Upper lobe of left lung (tissue), 6 donors: ENCODE data around the gene DLEC1. TPM values are rescaled to one million over a fixed set of nuclear protein-coding genes. Genes with fewer than 3 reads are reported as not detected.

Experiments used
- ATAC-seq, 2 donors: fragments of 200-7000 bp; cut with Tn5 transposase; one replicate each; pipeline ENCODE4 v1.9.1; 2022; ENCODE audit warnings: mild to moderate bottlenecking in 2 of 2, moderate library complexity in 2 of 2; ENCODE audit not compliant: low FRiP score in 2 of 2
- DNase-seq, 2 donors: peaks; one replicate each; pipeline ENCODE4 v3.0.0-alpha.2; 2019 to 2020
- H3K27ac ChIP-seq, 4 donors: fragments of 200-600 bp; sonication (generic); one replicate each; pipeline ENCODE4 v1.5.1; 2016 to 2019
- H3K27me3 ChIP-seq, 4 donors: fragments of 200-600 bp; sonication (generic); one replicate each; pipeline ENCODE4 v1.5.1; 2017 to 2019
- H3K36me3 ChIP-seq, 4 donors: fragments of 200-600 bp; sonication (generic); one replicate each; pipeline ENCODE4 v1.5.1; 2016 to 2019
- H3K4me1 ChIP-seq, 4 donors: fragments of 200-600 bp; sonication (generic); one replicate each; pipeline ENCODE4 v1.5.1; 2018 to 2019
- H3K4me3 ChIP-seq, 4 donors: fragments of 200-600 bp; sonication (generic); one replicate each; pipeline ENCODE4 v1.5.1; 2017 to 2019; ENCODE audit warnings: mild to moderate bottlenecking in 2 of 4, moderate library complexity in 1 of 4
- H3K9me3 ChIP-seq, 4 donors: fragments of 200-600 bp; sonication (generic); one replicate each; pipeline ENCODE4 v1.5.1; 2018 to 2019
- EP300 ChIP-seq, 4 donors: sonication (generic); formaldehyde crosslinking; IDR thresholded peaks; one replicate each; pipeline ENCODE4 v1.5.1; 2017; ENCODE audit warnings: antibody characterized with exemption in 4 of 4, control low read depth in 2 of 4
- POLR2A ChIP-seq, 4 donors: fragments of 450-650 bp; IDR thresholded peaks; one replicate each; pipeline ENCODE4 v1.5.1; 2016 to 2017; ENCODE audit warnings: antibody characterized with exemption in 4 of 4, mild to moderate bottlenecking in 2 of 4
- POLR2AphosphoS5 ChIP-seq, 2 donors: sonication (generic); formaldehyde crosslinking; IDR thresholded peaks; one replicate each; pipeline ENCODE4 v1.5.1; 2017; ENCODE audit warnings: antibody characterized with exemption in 2 of 2
- WGBS, 2 donors: methylation state at CpG; one replicate each; pipeline ENCODE4 v1.1.5; 2017 to 2018; 5-methylcytosine and 5-hydroxymethylcytosine counted together
- total RNA-seq, 6 donors: library from RNA; depleted of rRNA in 4 of 6; stranded (reverse); fragments of >200 nt in 4 of 6; gene quantifications; one replicate each; pipeline versions ENCODE4 v1.1.0 to v1.2.1, GENCODE V29; 2016 to 2021
- TF ChIP-seq, protein P1 (sequence below), 6 experiments: fragments of 450-650 bp in 4 of 6; fragments of 200-600 bp in 2 of 6; sonication (generic) in 2 of 6; IDR thresholded peaks; one replicate each; pipeline ENCODE4 v1.5.1; 2016 to 2019; ENCODE audit warnings: antibody characterized with exemption in 6 of 6
- donor health status: DM: no; HTN: no; CAD: no; lungs with moderate emphysema.
- donor health status: DM: no; HTN: yes; CAD: no; lungs with severe emphysema.

The DLEC1 gene
- total RNA-seq, 6 donors from 2014 or later = 2.3 to 34.8 (median 14.3) TPM

DNA sequence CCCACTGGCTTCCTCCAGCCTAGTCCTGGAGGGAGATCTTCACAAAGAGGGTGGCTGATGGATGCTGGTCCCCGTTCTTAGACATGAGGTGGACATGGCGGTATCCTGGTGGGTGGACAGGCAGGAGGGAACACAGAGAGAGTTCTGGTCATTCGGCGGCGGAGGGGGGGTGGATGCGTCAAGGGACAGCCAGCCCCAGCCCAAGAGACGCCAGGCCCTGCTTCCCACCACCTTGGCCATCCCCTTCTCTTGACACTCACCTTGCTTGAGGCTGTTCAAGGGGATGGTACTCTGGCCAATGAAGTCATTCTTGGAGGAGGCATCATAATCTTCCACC is 31.3 kb upstream of the DLEC1 start:
- no peak for DNase-seq
- peaks cover 2 to 61% (median 41%) of the 10 kb centered on the region in 4 donors for H3K36me3 ChIP-seq
- WGBS, 2 donors = 95 to 100% methylated on average over 4 to 7 of the region's 7 CpGs

DNA sequence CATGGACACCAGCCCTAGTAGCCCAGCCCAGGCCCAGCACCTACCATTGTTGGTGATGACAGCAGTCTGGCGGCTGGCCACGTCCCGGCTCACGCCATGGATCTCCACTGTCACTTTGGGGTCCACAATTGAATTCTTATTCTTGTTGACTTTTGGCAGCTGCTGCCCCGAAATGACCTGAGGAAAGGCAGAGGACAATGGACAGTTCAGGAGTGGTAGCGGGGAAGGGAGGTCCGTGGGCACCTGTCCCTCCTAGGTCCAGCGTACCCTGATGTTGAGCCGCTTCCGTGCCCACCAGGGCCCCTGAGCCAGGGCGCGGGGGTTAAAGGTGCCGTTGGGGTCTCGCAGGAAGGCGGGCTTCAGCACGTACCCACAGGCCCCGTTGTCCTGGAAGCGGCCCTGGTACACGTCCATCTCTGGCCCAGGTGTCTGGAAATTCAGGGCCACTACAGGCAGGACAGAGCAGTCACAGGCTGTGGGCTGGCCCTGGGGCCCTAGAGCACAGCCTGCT is 30.8 kb upstream of the DLEC1 start:
- H3K36me3 ChIP-seq = peaks cover 2 to 63% (median 40%) of the 10 kb centered on the region in 4 donors

More for the DNA sequence above, 31.3 kb upstream of the DLEC1 start:
- no peak overlapping the region for H3K4me3 ChIP-seq
- no peak for ATAC-seq
- H3K4me1 ChIP-seq = peaks cover 3 to 15% (median 8%) of the 10 kb centered on the region in 4 donors
- H3K9me3 ChIP-seq = no peaks in the 10 kb centered on the region
- H3K27ac ChIP-seq = no peak overlapping the region
- no peak for TF ChIP-seq POLR2AphosphoS5 (IDR thresholded peaks at IDR 0.05)
- TF ChIP-seq, protein P1, sequence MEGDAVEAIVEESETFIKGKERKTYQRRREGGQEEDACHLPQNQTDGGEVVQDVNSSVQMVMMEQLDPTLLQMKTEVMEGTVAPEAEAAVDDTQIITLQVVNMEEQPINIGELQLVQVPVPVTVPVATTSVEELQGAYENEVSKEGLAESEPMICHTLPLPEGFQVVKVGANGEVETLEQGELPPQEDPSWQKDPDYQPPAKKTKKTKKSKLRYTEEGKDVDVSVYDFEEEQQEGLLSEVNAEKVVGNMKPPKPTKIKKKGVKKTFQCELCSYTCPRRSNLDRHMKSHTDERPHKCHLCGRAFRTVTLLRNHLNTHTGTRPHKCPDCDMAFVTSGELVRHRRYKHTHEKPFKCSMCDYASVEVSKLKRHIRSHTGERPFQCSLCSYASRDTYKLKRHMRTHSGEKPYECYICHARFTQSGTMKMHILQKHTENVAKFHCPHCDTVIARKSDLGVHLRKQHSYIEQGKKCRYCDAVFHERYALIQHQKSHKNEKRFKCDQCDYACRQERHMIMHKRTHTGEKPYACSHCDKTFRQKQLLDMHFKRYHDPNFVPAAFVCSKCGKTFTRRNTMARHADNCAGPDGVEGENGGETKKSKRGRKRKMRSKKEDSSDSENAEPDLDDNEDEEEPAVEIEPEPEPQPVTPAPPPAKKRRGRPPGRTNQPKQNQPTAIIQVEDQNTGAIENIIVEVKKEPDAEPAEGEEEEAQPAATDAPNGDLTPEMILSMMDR (IDR thresholded peaks at IDR 0.05) = no peak
- TF ChIP-seq EP300 (IDR thresholded peaks at IDR 0.05) = no peak
- no peak for TF ChIP-seq POLR2A (IDR thresholded peaks at IDR 0.05)
- no peaks in the 10 kb centered on the region for H3K27me3 ChIP-seq

DNA sequence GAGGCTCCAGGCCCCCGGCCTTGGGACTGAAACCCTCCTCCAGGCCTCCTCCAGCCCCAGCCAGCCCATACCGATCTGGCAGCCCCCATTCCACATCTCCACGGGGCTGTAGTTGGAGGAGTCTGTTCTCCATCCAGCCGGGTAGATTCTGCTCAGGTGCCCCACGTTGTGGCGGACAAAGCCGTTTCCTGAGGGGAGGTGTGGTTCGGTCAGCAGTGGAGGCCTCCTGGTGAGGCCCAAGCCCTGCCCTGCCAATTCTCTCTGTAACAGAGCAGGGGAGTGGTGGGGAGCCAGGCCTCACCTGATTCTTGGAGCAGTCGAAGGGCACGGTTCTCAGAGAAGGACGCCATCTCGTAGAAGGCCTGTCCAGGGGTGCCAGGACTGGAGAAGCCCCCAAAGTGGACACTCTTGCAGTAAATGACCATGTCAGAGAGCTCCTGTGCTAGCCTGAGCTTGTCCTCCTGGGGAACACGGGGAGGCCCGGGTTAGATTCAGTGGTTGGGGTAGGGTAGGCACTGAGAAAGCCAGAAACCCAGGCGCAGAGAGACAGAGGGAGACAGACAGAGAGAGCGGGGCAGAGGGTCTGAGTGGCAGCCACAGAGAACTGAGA is 29.9 kb upstream of the DLEC1 start:
- H3K36me3 ChIP-seq = peaks cover 2 to 69% (median 40%) of the 10 kb centered on the region in 4 donors
- peaks cover 0 to 6% (median 3%) of the 10 kb centered on the region in 4 donors for H3K4me1 ChIP-seq
- H3K4me3 ChIP-seq = no peak overlapping the region
- H3K27ac ChIP-seq = no peak overlapping the region
- WGBS, 2 donors = 89 to 95% methylated on average over 10 to 16 of the region's 16 CpGs
- no peaks in the 10 kb centered on the region for H3K27me3 ChIP-seq
- TF ChIP-seq, protein P1 (IDR thresholded peaks at IDR 0.05) = no peak
- TF ChIP-seq POLR2A (IDR thresholded peaks at IDR 0.05) (no peak), POLR2AphosphoS5 (IDR thresholded peaks at IDR 0.05) (no peak), EP300 (IDR thresholded peaks at IDR 0.05) (no peak)
- H3K9me3 ChIP-seq = no peaks in the 10 kb centered on the region
- no peak for ATAC-seq
- no peak for DNase-seq

More for the DNA sequence above, 30.8 kb upstream of the DLEC1 start:
- ATAC-seq (no peak), DNase-seq (no peak)
- WGBS, 2 donors = 91 to 95% methylated on average over 9 to 19 of the region's 19 CpGs
- no peaks in the 10 kb centered on the region for H3K27me3 ChIP-seq
- H3K4me3 ChIP-seq = no peak overlapping the region
- H3K4me1 ChIP-seq = peaks cover under 1 to 14% (median 8%) of the 10 kb centered on the region in 4 donors
- H3K9me3 ChIP-seq = no peaks in the 10 kb centered on the region
- no peak for TF ChIP-seq EP300 (IDR thresholded peaks at IDR 0.05)
- TF ChIP-seq POLR2AphosphoS5 (IDR thresholded peaks at IDR 0.05) = no peak
- no peak for TF ChIP-seq POLR2A (IDR thresholded peaks at IDR 0.05)
- TF ChIP-seq, protein P1 (IDR thresholded peaks at IDR 0.05) = no peak
- H3K27ac ChIP-seq = no peak overlapping the region

DNA sequence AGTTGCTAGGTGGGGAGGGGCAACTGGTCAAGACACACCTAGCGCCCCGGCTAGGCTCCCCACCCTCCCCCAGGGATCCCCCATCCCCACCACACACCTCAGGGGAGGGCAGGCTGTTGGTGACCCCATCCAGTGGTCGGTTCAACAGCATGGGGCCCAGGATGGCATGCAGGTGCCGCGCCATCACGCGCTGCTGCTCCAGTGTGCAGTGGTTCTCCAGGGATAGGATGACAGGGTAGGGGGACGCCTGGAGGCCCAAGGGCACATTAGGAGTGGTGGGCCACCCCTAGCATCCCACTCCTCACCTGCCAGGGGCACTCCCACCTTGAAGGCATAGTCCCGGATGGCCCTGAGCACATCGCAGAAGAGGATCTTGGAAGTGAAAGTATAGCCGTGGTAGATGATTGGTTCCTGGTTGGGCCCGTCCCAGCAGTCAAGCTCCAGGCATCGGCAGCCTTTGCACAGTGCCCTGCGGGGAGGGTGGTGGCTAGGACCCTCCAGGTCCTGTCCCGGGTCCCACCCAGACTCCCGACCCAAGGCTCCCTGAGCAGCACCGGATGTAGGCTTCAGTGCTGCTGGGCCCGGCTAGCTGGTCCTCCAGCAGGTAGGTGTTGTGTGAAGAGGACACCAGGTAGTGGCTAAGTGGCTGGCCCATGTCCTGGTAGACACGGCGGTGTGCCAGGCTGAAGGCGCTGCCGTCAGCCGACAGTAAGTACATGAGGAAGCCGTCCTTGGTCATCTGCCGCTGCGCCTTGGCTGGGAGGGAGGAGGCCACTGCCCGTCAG is 29.0 kb upstream of the DLEC1 start:
- DNase-seq (no peak), ATAC-seq (peak in 1 of 2 donors; percentile 3)
- Histone ChIP-seq H3K27ac (no peak overlapping the region), H3K36me3 (peaks cover 4 to 76% (median 42%) of the 10 kb centered on the region in 4 donors), H3K4me1 (no peaks in the 10 kb centered on the region), H3K4me3 (no peak overlapping the region), H3K27me3 (no peaks in the 10 kb centered on the region), H3K9me3 (no peaks in the 10 kb centered on the region)
- WGBS, 2 donors = 84 to 92% methylated on average over 6 to 24 of the region's 27 CpGs
- TF ChIP-seq POLR2AphosphoS5 (IDR thresholded peaks at IDR 0.05) (no peak), POLR2A (IDR thresholded peaks at IDR 0.05) (no peak), EP300 (IDR thresholded peaks at IDR 0.05) (no peak)
- TF ChIP-seq, protein P1 (IDR thresholded peaks at IDR 0.05) = no peak
